Vagina (tissue), 2 donors: ENCODE measurements around the gene MAPK9.

Source experiments
- CTCF ChIP-seq, 3 experiments: fragments of 450-650 bp in 2 of 3; fragments of 200-600 bp in 1 of 3; sonication (generic) in 1 of 3; IDR thresholded peaks; one replicate each; pipeline ENCODE4 v1.5.1; 2017 to 2019; ENCODE audit warnings: antibody characterized with exemption in 3 of 3, mild to moderate bottlenecking in 2 of 3, moderate library complexity in 2 of 3
- POLR2A ChIP-seq, 2 donors: fragments of 450-650 bp; IDR thresholded peaks; one replicate each; pipeline ENCODE4 v1.6.1; 2017; ENCODE audit warnings: antibody characterized with exemption in 2 of 2, mild to moderate bottlenecking in 2 of 2, moderate library complexity in 2 of 2
- POLR2AphosphoS5 ChIP-seq, 2 donors: sonication (generic); formaldehyde crosslinking; IDR thresholded peaks; one replicate each; pipeline ENCODE4 v1.9.0; 2017; ENCODE audit warnings: antibody characterized with exemption in 2 of 2, mild to moderate bottlenecking in 2 of 2, low read depth in 1 of 2; ENCODE audit not compliant: insufficient read depth in 1 of 2

- no peak for TF ChIP-seq CTCF (IDR thresholded peaks at IDR 0.05)
- no peak for TF ChIP-seq POLR2AphosphoS5 (IDR thresholded peaks at IDR 0.05; ENCODE audit: insufficient read depth in 1 of 2, low read depth in 1 of 2)
- no peak for TF ChIP-seq POLR2A (IDR thresholded peaks at IDR 0.05)
Measured at GRCh38 chr5:180329138-180329435, 37.2 kb upstream of the MAPK9 start.
